A673 (cell line): Measurements from ENCODE around the gene ITPR1. TPM values are rescaled to one million over a fixed set of nuclear protein-coding genes. Genes with fewer than 3 reads are reported as not detected.

Experiments
- BruUV-seq: library from RNA; stranded (reverse); fragments of 400-500 nt; replicated peaks from 2 replicates; lab custom pipeline; 2021; lab: Mats Ljungman, UMichigan
- CTCF ChIA-PET: fragments of 300-600 bp; sonication (Branson Sonifier 250); formaldehyde crosslinking; loops from one replicate; lab custom pipeline; 2022; ENCODE audit warnings: antibody characterized with exemption; lab: Charles Lee
- POLR2A ChIA-PET: fragments of 300-600 bp; sonication (Branson Sonifier 250); formaldehyde crosslinking; loops from one replicate; lab custom pipeline; 2022; ENCODE audit warnings: antibody characterized with exemption; ENCODE audit not compliant: low non-redundant PET; lab: Charles Lee
- DNase-seq: peaks from one replicate; pipeline ENCODE4 v3.0.0-alpha.2; 2015; ENCODE audit warnings: low spot score
- H3K27ac ChIP-seq: fragments of 200-600 bp; sonication (generic); 2 replicates; pipeline ENCODE4 v1.5.1; 2016; ENCODE audit warnings: mixed run types, low read depth, mild to moderate bottlenecking, mixed read lengths, antibody characterized with exemption, low read length; ENCODE audit not compliant: poor library complexity, severe bottlenecking
- H3K27me3 ChIP-seq: fragments of 200-600 bp; sonication (generic); replicated peaks from 2 replicates; pipeline ENCODE4 v1.6.1; 2017; ENCODE audit warnings: mixed run types, low read depth, mild to moderate bottlenecking, mixed read lengths, antibody characterized with exemption, low read length; ENCODE audit not compliant: insufficient read depth, poor library complexity
- H3K36me3 ChIP-seq: fragments of 200-600 bp; sonication (generic); 2 replicates; pipeline ENCODE4 v1.6.1; 2016; ENCODE audit warnings: mixed run types, mild to moderate bottlenecking, mixed read lengths, antibody characterized with exemption, low read length; ENCODE audit not compliant: insufficient read depth, poor library complexity, severe bottlenecking
- H3K4me1 ChIP-seq: fragments of 200-600 bp; sonication (generic); 2 replicates; pipeline ENCODE4 v1.6.1; 2017; ENCODE audit warnings: mixed run types, mild to moderate bottlenecking, mixed read lengths, antibody characterized with exemption, low read length; ENCODE audit not compliant: insufficient read depth, poor library complexity, severe bottlenecking
- H3K4me3 ChIP-seq: fragments of 200-600 bp; sonication (generic); 2 replicates; pipeline ENCODE4 v1.5.1; 2016; ENCODE audit warnings: low read depth, mixed run types, mild to moderate bottlenecking, mixed read lengths, low read length; ENCODE audit not compliant: poor library complexity, severe bottlenecking
- H3K9me3 ChIP-seq: fragments of 200-600 bp; sonication (generic); 2 replicates; pipeline ENCODE4 v1.6.1; 2016; ENCODE audit warnings: mixed run types, low read depth, mild to moderate bottlenecking, mixed read lengths, antibody characterized with exemption, low read length; ENCODE audit not compliant: poor library complexity, severe bottlenecking
- EZH2 ChIP-seq: fragments of 200-600 bp; sonication (generic); IDR thresholded peaks from 2 replicates; pipeline ENCODE4 v1.6.1; 2017; ENCODE audit warnings: borderline replicate concordance, low read depth, mild to moderate bottlenecking, mixed read lengths, antibody characterized with exemption, low read length; ENCODE audit not compliant: poor library complexity, severe bottlenecking
- intact Hi-C: fragments of 100-400 bp; cut with micrococcal nuclease; formaldehyde crosslinking; loops from one replicate; pipeline ENCODE4 v1.10.0; 2022; ENCODE audit not compliant: unreplicated experiment
- total RNA-seq: library from RNA; stranded (reverse); gene quantifications from 2 replicates; pipeline ENCODE4 v1.2.3, GENCODE V29; 2021
- TF ChIP-seq, protein P1 (sequence below): fragments of 300-800, 200-600 bp; sonication (generic); conservative IDR thresholded peaks from 2 replicates; pipeline ENCODE4 v1.5.1; 2017; ENCODE audit warnings: low read depth, mild to moderate bottlenecking, antibody characterized with exemption, low read length, moderate library complexity, mixed read lengths

ITPR1 gene
- total RNA-seq, 1 experiment from 2014 or later = 8.6 TPM

DNA sequence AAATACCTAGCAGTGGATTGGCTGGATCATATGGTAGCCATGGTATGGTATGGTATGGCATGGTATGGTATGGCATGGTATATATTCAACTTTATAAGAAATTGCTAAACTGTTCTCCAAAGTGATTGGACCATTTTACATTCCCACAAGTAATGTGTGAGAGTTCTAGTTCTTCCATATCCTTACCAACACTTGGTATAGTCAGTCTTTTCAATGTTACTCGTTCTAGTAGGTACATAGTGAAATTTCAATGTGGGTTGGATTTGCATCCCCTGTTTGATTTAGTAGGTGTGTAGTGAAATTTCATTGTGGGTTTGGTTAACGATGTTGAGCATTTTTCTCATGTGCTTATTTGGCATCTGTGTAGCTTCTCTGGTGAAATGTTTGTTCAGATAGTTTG, 154.3 kb downstream of the ITPR1 start:
- no peak for TF ChIP-seq EZH2
- H3K27ac ChIP-seq = no peak overlapping the region
- no peak for DNase-seq
- H3K36me3 ChIP-seq = no peaks in the 10 kb centered on the region
- H3K4me1 ChIP-seq = no peaks in the 10 kb centered on the region
- no peaks in the 10 kb centered on the region for H3K27me3 ChIP-seq
- CTCF ChIA-PET = no interaction called here
- BruUV-seq = no TSS peak
- POLR2A ChIA-PET = no interaction called here
- intact Hi-C loops = no loop called here
- no peaks in the 10 kb centered on the region for H3K9me3 ChIP-seq
- H3K4me3 ChIP-seq = no peak overlapping the region

DNA sequence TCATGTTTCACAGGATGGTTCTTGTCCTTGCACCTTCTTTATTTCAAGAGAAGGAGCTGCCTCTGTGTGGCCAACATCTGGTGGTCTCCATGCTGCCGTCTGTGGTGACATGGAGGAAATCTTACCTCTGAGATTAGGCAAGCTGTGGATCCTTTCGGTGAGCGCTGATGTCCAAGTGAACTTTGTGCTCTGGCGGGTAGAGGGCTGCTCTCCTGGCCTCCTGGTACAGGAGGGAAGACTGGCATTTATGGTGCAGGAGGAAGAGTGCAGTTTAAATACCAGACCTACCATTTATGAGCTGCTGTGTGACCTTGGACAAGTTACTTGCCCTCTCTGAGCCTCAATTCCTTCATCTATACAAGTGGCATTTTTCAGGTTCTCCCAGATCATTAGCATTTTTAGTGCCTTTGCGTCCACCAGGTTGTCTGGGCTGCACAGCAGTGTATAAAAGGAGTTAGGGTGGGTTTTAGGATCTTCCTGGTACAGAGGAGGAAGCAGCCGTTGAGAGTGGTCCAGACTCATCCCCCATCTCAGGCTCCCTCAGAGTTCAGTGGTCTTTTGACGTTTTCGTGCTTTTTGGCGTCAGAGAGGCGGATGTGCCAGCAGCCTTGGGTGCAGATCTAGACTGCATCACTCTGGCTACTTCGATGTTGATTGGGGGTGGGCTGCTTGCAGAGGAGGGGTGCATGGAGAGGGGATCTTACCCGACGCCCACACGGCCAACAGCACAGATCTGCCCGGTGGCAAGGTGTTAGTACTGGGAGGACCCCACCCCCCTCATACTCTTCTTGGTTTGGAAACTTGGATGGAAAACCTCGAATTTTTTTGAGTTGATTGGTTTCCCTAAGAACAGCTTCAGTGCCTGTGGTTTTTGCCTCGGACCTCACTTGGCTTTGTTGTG, 162.2 kb downstream of the ITPR1 start:
- Histone ChIP-seq H3K4me1 (no peaks in the 10 kb centered on the region), H3K9me3 (no peaks in the 10 kb centered on the region), H3K36me3 (no peaks in the 10 kb centered on the region), H3K27me3 (no peaks in the 10 kb centered on the region), H3K4me3 (no peak overlapping the region), H3K27ac (no peak overlapping the region)
- DNase-seq = no peak
- TF ChIP-seq, protein P1, sequence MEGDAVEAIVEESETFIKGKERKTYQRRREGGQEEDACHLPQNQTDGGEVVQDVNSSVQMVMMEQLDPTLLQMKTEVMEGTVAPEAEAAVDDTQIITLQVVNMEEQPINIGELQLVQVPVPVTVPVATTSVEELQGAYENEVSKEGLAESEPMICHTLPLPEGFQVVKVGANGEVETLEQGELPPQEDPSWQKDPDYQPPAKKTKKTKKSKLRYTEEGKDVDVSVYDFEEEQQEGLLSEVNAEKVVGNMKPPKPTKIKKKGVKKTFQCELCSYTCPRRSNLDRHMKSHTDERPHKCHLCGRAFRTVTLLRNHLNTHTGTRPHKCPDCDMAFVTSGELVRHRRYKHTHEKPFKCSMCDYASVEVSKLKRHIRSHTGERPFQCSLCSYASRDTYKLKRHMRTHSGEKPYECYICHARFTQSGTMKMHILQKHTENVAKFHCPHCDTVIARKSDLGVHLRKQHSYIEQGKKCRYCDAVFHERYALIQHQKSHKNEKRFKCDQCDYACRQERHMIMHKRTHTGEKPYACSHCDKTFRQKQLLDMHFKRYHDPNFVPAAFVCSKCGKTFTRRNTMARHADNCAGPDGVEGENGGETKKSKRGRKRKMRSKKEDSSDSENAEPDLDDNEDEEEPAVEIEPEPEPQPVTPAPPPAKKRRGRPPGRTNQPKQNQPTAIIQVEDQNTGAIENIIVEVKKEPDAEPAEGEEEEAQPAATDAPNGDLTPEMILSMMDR = no peak
- no peak for TF ChIP-seq EZH2
- CTCF ChIA-PET = no interaction called here
- intact Hi-C loops = loop anchor here (1.0 kb wide), 1 partner anchor 403 kb away; no protein-coding TSS in a partner anchor
- POLR2A ChIA-PET = no interaction called here
- no TSS peak for BruUV-seq

DNA sequence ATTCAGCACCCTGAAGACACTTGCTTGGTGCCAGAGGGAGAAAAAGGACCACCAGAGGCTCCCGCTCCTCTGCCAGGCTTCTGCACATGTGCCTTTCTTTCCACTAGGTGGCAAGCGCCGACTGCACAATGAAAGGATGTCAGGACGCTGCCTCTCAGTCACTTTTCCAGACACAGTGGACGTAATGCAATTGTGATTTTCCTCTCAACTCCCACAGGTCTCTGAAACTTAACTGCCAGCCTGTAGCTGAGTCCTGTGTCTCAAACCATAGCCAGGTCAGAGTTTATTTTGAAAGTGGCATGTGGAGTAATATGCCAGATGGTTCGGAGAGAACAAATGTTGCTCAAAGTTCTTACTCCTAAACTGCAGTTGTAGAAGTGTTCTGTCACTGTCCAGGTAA, 162.9 kb downstream of the ITPR1 start:
- POLR2A ChIA-PET = no interaction called here
- no peak overlapping the region for H3K27ac ChIP-seq
- H3K27me3 ChIP-seq = no peaks in the 10 kb centered on the region
- CTCF ChIA-PET = no interaction called here
- intact Hi-C loops = loop anchor here (1.0 kb wide), 1 partner anchor 402 kb away; no protein-coding TSS in a partner anchor
- DNase-seq = peak; percentile 82
- H3K36me3 ChIP-seq = no peaks in the 10 kb centered on the region
- H3K4me1 ChIP-seq = no peaks in the 10 kb centered on the region
- H3K9me3 ChIP-seq = no peaks in the 10 kb centered on the region
- no peak for TF ChIP-seq EZH2
- TF ChIP-seq, protein P1 = peak; percentile 89
- no TSS peak for BruUV-seq
- no peak overlapping the region for H3K4me3 ChIP-seq
